SK-N-SH (cell line): ENCODE measurements around the gene RHOJ.

Experiments used
- RXRA ChIP-seq: IDR thresholded peaks from 2 replicates; pipeline ENCODE4 v1.4.0; 2012; ENCODE audit warnings: low read depth, mild to moderate bottlenecking, borderline replicate concordance
- TAF1 ChIP-seq: IDR thresholded peaks from 2 replicates; pipeline ENCODE4 v1.6.1; 2012; ENCODE audit warnings: low read depth, mild to moderate bottlenecking, low read length, moderate library complexity, borderline replicate concordance
- TF ChIP-seq, protein P1 (sequence below): fragments of 200-600 bp; sonication (generic); IDR thresholded peaks from 2 replicates; pipeline ENCODE4 v1.6.1; 2017; ENCODE audit warnings: antibody characterized with exemption, mild to moderate bottlenecking, moderate library complexity
- TF ChIP-seq, protein P2 (sequence below): fragments of 150-350 bp; IDR thresholded peaks from 2 replicates; pipeline ENCODE4 v1.6.1; 2016; ENCODE audit warnings: mild to moderate bottlenecking, low read depth, low read length
- TF ChIP-seq, protein P3 (sequence below): IDR thresholded peaks from 2 replicates; pipeline ENCODE4 v1.6.1; 2012; ENCODE audit warnings: mild to moderate bottlenecking, low read depth, low read length, moderate library complexity

DNA sequence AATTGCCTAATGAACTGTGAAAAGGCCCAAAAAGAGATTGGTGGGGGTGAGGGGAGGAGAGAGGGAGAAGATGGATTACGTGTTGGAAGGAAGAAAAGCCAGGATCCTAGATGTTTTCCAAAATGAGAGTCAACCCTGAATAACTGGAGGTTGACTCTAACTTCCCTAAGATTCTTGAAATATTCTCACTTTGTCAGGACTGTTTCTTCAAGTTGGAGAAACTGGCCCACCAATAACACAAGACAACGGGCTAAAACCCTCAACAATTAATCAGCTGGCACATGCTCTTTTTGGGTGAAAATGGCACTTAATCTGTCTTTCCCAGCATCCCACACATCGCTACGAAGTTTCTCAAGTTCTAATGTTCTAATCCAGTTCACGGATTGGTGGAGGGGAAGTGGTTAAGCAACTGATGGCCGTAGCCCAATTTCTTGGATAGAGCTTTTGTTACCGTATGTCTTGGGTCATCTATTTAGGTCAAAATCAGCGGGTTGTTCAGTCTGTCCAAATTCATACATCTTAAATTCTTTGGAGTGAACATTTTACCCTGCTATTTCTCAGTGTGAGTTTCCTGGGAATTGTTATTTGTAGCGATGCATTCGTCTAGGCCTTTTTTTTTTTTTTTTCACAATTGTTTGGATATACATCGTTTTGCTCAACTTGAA is 65.5 kb downstream of the RHOJ start:
- TF ChIP-seq RXRA = no peak
- TF ChIP-seq, protein P1, sequence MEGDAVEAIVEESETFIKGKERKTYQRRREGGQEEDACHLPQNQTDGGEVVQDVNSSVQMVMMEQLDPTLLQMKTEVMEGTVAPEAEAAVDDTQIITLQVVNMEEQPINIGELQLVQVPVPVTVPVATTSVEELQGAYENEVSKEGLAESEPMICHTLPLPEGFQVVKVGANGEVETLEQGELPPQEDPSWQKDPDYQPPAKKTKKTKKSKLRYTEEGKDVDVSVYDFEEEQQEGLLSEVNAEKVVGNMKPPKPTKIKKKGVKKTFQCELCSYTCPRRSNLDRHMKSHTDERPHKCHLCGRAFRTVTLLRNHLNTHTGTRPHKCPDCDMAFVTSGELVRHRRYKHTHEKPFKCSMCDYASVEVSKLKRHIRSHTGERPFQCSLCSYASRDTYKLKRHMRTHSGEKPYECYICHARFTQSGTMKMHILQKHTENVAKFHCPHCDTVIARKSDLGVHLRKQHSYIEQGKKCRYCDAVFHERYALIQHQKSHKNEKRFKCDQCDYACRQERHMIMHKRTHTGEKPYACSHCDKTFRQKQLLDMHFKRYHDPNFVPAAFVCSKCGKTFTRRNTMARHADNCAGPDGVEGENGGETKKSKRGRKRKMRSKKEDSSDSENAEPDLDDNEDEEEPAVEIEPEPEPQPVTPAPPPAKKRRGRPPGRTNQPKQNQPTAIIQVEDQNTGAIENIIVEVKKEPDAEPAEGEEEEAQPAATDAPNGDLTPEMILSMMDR = no peak
- TF ChIP-seq TAF1 = no peak
- TF ChIP-seq, protein P2, sequence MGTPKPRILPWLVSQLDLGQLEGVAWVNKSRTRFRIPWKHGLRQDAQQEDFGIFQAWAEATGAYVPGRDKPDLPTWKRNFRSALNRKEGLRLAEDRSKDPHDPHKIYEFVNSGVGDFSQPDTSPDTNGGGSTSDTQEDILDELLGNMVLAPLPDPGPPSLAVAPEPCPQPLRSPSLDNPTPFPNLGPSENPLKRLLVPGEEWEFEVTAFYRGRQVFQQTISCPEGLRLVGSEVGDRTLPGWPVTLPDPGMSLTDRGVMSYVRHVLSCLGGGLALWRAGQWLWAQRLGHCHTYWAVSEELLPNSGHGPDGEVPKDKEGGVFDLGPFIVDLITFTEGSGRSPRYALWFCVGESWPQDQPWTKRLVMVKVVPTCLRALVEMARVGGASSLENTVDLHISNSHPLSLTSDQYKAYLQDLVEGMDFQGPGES = no peak
- TF ChIP-seq, protein P3, sequence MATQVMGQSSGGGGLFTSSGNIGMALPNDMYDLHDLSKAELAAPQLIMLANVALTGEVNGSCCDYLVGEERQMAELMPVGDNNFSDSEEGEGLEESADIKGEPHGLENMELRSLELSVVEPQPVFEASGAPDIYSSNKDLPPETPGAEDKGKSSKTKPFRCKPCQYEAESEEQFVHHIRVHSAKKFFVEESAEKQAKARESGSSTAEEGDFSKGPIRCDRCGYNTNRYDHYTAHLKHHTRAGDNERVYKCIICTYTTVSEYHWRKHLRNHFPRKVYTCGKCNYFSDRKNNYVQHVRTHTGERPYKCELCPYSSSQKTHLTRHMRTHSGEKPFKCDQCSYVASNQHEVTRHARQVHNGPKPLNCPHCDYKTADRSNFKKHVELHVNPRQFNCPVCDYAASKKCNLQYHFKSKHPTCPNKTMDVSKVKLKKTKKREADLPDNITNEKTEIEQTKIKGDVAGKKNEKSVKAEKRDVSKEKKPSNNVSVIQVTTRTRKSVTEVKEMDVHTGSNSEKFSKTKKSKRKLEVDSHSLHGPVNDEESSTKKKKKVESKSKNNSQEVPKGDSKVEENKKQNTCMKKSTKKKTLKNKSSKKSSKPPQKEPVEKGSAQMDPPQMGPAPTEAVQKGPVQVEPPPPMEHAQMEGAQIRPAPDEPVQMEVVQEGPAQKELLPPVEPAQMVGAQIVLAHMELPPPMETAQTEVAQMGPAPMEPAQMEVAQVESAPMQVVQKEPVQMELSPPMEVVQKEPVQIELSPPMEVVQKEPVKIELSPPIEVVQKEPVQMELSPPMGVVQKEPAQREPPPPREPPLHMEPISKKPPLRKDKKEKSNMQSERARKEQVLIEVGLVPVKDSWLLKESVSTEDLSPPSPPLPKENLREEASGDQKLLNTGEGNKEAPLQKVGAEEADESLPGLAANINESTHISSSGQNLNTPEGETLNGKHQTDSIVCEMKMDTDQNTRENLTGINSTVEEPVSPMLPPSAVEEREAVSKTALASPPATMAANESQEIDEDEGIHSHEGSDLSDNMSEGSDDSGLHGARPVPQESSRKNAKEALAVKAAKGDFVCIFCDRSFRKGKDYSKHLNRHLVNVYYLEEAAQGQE = no peak
